ENCODE results near the gene EMC1. TPM values are rescaled to one million over a fixed set of nuclear protein-coding genes. Genes with fewer than 3 reads are reported as not detected.
"Not testable (repeated sequence)": the region's sequence is repeated elsewhere in the genome, so short reads cannot be mapped to it uniquely, and the experiment has no call there.

EMC1 gene
- total and polyA plus RNA-seq, 2 donors, result 23.2 to 37.4 TPM

DNA sequence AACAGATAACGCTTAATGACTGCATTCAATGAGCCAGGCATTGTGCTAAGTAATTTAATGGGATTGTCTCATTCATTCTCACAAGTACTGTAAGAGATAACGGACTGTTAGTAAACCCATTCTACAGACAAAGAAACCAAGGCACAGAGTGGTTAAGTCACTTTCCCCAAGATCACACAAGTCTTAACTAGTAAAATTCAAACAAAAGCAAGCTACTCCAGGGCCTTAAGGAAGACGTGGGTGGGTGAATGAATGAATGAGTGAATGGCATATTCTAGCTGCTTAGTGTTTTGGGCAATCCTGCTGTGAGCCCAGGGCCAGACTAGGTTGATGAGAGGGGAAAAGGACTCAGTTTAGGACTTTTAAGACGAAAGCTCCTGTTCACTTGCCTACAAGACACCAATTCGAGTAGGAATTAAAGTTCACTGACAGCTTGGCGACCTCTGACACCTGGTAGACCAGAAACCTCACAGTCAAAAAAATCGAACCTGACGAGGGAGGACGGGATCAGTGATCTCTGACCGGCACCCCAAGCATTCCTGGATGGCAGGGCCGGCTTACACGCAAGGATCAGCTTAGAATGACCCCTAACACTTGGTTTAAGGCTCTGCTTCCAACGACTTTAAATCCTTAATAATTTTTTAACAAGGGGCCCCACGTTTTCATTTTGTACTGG lies 557 bp downstream of the EMC1 start:
- DNase-seq (ENCODE audit: extremely low spot score), result no peak
- no peak overlapping the region for H3K27ac ChIP-seq (ENCODE audit: low read depth)
- H3K36me3 ChIP-seq (ENCODE audit: insufficient read depth), result no peaks in the 10 kb centered on the region
- no peaks in the 10 kb centered on the region for H3K4me1 ChIP-seq (ENCODE audit: insufficient read depth)
- H3K4me3 ChIP-seq (ENCODE audit: low read depth, low read length), result peak overlapping the region; percentile 78
- 12% methylated on average over 14 of the region's 14 CpGs for WGBS

DNA sequence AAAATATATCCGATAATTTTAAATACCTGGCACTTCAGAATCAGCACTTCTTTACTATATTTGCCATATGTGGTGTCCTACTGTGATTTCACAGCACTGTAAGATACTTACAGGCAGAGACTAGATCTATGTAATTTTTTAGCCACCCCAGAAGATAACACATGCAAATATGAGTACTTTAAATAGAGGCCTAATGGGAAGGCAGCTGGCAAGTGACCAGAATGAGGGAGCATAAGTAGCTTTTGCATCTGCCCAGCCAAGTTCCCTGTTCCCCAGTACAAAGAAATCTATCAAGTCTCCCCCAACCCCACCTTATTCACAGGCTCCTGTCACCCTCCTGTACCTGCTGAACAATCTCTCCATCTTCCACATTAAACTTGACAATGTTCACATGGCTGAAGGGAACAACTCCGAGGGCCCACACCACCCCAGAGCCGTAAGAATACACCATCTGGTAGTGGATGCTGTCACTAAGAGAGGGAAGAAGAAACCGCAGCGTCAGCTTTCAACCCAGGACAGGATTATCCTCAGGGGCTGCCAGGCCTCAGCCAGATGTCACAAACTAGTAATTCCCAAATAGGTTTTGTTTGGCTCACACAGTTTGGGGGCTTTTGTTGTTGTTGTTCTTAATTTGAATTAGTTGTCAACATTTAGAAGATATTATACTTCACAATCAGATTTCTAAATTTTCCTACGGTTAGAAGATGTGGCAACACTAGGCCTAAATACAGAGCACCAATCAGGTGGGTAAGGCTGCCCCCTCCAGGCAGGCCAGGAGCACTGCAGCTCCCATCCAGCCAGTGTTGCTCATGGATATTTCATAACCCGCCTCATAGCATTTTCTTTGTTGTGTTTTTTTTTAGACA lies 10.4 kb downstream of the EMC1 start:
- 49% methylated on average over 7 of the region's 7 CpGs for WGBS
- Histone ChIP-seq H3K4me3 (ENCODE audit: low read depth, low read length) (no peak overlapping the region), H3K27ac (ENCODE audit: low read depth) (peak overlapping the region; percentile 40), H3K36me3 (ENCODE audit: insufficient read depth) (peaks cover 7% of the 10 kb centered on the region), H3K4me1 (ENCODE audit: insufficient read depth) (no peaks in the 10 kb centered on the region)
- DNase-seq (ENCODE audit: extremely low spot score), result no peak

DNA sequence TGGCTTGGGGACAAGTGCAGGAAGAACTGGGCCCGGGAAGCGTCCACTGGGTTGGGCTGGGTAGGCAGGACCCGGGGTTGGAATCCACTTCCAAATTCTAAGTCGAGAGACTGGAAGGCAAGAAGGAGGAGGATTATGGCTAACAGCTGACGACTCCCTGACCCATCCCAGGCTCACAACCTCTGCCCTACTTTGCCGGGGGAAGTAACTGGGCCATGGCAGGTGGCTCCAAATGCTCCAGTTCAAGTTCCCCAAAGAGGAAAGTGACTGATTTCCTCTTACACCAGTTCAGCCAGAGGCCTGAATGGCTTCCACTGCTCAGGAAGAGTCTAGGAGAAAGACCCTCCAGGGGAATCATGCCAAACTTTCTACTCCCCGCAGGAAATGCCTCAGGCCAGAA lies 11.4 kb downstream of the EMC1 start:
- 83% methylated on average over 7 of the region's 7 CpGs for WGBS
- H3K36me3 ChIP-seq (ENCODE audit: insufficient read depth), result peaks cover 7% of the 10 kb centered on the region
- no peak overlapping the region for H3K27ac ChIP-seq (ENCODE audit: low read depth)
- DNase-seq (ENCODE audit: extremely low spot score), result no peak
- H3K4me3 ChIP-seq (ENCODE audit: low read depth, low read length), result no peak overlapping the region
- no peaks in the 10 kb centered on the region for H3K4me1 ChIP-seq (ENCODE audit: insufficient read depth)

DNA sequence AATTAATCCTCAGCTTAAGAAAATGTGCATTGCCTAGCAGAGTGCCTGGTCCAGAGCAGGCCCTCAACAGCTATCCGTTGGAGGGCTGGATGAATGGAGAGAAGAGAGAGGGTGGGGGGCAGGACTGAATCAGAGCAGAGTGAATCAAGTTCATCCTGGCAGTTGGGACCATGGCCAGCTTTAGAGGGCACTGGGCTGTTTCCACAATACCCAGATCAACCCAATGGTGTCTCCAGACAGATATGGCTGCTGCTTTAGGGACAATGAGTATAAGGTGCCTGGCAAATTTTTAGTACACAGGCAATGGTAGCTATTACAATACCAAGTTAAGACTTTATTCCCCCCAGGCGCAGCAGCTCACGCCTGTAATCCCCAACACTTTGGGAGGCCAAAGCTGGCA lies 17.1 kb downstream of the EMC1 start:
- Histone ChIP-seq H3K36me3 (ENCODE audit: insufficient read depth) (peaks cover 5% of the 10 kb centered on the region), H3K4me1 (ENCODE audit: insufficient read depth) (no peaks in the 10 kb centered on the region), H3K27ac (ENCODE audit: low read depth) (no peak overlapping the region), H3K4me3 (ENCODE audit: low read depth, low read length) (no peak overlapping the region)
- DNase-seq (ENCODE audit: extremely low spot score), result no peak
- WGBS, result 90% methylated on average over 3 of the region's 3 CpGs

DNA sequence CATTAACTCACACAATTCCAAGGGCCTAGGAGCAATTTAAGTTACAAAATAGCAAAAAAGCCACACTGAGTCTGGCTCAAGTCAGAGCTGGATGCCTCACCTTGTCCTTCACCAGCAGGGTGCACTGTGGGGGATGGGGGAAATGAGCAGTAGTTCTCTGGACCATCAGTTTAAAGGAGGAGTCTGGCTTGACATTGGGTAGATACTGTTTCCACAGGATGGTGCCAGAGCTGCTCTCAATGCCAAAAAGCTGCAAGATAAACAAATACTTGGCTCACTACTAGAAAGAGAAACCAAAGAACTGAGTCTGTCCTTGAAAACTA lies 18.8 kb downstream of the EMC1 start:
- Histone ChIP-seq H3K27ac (ENCODE audit: low read depth) (no peak overlapping the region), H3K36me3 (ENCODE audit: insufficient read depth) (peaks cover 2% of the 10 kb centered on the region), H3K4me1 (ENCODE audit: insufficient read depth) (no peaks in the 10 kb centered on the region), H3K4me3 (ENCODE audit: low read depth, low read length) (no peak overlapping the region)
- DNase-seq (ENCODE audit: extremely low spot score), result no peak

DNA sequence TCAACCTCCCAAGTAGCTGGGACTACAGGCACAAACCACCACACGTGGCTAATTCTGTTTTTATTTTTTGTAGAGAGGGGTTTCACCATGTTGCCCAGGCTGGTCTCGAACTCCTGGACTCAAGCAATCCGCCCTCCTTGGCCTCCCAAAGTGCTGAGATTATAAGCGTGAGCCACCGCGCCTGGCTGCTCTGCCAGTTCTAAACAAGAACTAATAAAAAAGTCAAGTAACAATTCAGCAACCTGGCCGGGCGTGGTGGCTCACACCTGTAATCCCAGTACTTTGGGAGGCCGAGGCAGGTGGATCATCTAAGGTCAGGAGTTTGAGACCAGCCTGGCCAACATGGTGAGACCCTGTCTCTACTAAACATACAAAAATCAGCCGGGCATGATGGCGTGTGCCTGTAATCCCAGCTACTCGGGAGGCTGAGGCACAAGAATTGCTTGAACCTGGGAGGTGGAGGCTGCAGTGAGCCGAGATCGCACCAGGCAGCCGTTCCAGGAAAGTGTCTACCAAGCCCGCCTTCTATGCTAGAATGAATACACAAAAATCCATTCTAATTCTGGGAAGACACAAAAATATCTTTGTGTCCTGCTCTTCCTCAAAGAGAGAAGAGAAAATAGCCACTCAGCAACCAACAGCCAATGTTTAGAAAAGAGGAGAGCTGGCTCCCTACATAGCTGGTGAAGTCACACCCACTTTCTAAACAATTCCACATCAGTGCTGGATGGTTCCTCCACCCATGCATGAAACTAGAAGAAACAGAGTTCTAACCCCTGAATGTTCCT lies 19.4 kb downstream of the EMC1 start:
- not testable (repeated sequence) for H3K36me3 ChIP-seq (ENCODE audit: insufficient read depth); H3K4me3 ChIP-seq (ENCODE audit: low read depth, low read length); H3K4me1 ChIP-seq (ENCODE audit: insufficient read depth); H3K27ac ChIP-seq (ENCODE audit: low read depth); DNase-seq (ENCODE audit: extremely low spot score)
- WGBS, result 66% methylated on average over 16 of the region's 16 CpGs

DNA sequence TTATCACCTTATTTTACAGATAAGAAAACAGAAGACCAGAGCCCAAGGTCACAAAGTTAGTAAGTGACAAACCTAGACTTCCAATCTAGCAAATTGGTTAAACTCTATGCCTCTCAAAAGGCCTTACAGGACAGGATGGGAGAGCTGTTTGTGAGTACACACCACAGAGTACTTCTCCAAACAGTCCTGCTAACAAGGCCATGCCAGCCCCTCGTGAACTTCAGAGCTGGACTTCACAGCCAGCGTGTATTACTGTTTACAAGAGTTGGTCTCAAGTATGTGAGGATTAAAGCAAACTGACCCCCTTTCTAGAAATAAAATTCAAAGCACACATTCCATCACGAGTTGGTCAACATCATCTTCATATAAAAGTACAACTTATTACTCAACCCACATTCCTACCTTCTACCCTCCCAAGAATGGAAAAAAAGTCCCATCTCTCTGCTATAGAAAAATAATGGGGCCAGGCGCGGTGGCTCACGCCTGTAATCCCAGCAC lies 21.4 kb downstream of the EMC1 start:
- H3K27ac ChIP-seq (ENCODE audit: low read depth), result no peak overlapping the region
- H3K4me3 ChIP-seq (ENCODE audit: low read depth, low read length), result no peak overlapping the region
- H3K4me1 ChIP-seq (ENCODE audit: insufficient read depth), result no peaks in the 10 kb centered on the region
- no peak for DNase-seq (ENCODE audit: extremely low spot score)
- 81% methylated on average over 6 of the region's 6 CpGs for WGBS
- H3K36me3 ChIP-seq (ENCODE audit: insufficient read depth), result peaks cover 2% of the 10 kb centered on the region

DNA sequence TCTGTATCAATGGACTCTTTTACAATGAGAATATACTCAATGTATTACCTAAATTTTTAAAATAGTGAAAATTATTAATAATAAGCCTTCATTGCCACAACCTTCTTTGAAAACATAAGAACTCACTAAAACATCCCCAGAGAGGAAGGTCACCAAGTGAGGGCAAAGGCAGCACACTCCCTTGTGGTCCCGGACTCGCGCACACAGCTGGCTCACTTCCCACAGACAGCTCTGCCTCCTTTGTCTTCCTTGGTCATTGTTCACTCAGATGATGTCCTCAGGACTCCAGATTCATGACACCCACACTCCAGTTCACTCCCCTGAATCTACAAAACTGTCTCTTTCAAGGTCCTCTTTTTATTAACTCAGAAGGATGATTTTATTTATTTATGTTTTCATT lies 22.1 kb downstream of the EMC1 start:
- no peak for DNase-seq (ENCODE audit: extremely low spot score)
- Histone ChIP-seq H3K4me3 (ENCODE audit: low read depth, low read length) (no peak overlapping the region), H3K36me3 (ENCODE audit: insufficient read depth) (peaks cover 2% of the 10 kb centered on the region), H3K27ac (ENCODE audit: low read depth) (no peak overlapping the region), H3K4me1 (ENCODE audit: insufficient read depth) (no peaks in the 10 kb centered on the region)
- WGBS, result 74% methylated on average over 3 of the region's 3 CpGs

DNA sequence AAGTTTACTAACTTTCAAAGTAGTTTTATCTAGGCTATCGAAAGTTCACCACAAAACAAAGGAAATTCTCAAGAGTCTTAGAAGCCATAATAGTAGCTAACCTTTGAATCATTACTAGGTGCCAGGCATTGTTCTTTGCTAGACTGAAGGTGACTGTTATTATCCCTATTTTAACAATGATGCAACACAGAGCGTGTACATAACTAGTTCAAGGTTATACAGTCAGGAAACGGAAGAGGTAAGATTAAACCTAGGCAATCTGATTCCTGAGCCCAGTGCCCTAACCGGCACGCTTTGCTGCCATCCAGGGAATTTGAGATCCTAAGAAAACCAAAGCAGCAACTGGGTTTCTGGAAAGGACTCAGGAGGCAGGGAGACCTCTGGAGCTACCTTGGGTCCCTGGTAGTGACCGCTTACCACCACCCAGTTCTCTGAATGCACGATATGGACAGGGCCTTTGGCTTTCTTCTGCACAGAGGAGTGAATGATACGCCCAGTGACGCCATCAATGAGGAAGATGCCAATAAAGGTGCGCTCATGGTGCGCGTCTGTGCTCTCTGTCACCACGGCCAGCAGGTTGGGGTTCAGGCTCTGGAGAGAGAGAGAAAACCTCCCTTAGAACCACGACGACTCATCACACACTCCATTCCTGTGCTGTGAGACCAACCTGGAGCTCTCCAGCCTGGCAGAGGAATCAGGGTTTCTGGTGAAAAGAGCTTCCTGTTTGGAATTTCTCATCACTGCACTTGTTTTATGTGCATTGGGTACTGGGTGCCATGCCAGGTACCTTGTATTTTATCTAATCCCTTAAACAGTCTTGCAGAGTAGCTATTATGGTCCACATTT lies 28.1 kb downstream of the EMC1 start:
- no peak for DNase-seq (ENCODE audit: extremely low spot score)
- Histone ChIP-seq H3K27ac (ENCODE audit: low read depth) (no peak overlapping the region), H3K36me3 (ENCODE audit: insufficient read depth) (no peaks in the 10 kb centered on the region), H3K4me3 (ENCODE audit: low read depth, low read length) (no peak overlapping the region), H3K4me1 (ENCODE audit: insufficient read depth) (no peaks in the 10 kb centered on the region)
- 91% methylated on average over 15 of the region's 15 CpGs for WGBS

DNA sequence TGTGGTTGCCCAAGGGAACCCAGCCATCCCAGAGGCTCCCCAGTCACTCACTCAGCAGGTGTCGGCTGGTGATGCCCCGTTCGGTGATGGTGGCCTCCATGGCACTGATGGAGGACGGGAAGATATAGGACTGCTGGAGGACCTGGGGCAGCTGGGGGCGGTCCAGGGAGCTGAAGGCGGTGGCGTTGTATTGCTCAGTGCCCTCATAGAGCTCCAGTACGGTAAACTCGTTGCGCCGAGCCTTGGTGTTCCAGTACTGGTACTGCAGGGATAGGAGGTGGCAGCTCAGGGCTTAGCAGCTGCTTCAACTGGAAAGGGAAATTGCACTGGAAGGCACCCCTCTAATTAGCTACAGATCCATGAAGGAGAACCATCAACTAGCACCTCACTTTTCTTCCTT lies 28.8 kb downstream of the EMC1 start:
- H3K27ac ChIP-seq (ENCODE audit: low read depth), result no peak overlapping the region
- no peaks in the 10 kb centered on the region for H3K36me3 ChIP-seq (ENCODE audit: insufficient read depth)
- no peak overlapping the region for H3K4me3 ChIP-seq (ENCODE audit: low read depth, low read length)
- no peaks in the 10 kb centered on the region for H3K4me1 ChIP-seq (ENCODE audit: insufficient read depth)
- DNase-seq (ENCODE audit: extremely low spot score), result no peak
- 95% methylated on average over 11 of the region's 11 CpGs for WGBS

DNA sequence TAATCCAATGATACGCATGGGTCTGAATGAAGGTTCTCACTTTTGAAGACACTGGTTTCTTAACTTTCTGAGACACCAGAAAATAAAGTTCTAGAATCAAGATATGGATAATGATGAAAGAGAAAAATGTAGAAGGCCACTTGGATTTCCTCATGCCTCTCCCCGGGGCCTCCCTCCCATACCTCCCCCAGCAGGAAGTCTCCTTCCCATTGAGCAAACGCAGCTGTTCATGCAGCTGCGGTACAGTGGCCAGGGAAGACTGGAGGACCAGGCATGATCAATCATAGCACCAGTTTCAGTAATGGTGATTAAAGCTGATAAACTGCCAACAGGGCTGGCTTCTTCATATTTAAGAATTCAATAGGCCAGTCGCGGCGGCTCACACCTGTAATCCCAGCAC lies 30.3 kb downstream of the EMC1 start:
- peaks cover 2% of the 10 kb centered on the region for H3K36me3 ChIP-seq (ENCODE audit: insufficient read depth)
- WGBS, result 62% methylated on average over 7 of the region's 7 CpGs
- H3K27ac ChIP-seq (ENCODE audit: low read depth), result no peak overlapping the region
- DNase-seq (ENCODE audit: extremely low spot score), result no peak
- no peaks in the 10 kb centered on the region for H3K4me1 ChIP-seq (ENCODE audit: insufficient read depth)
- H3K4me3 ChIP-seq (ENCODE audit: low read depth, low read length), result no peak overlapping the region

DNA sequence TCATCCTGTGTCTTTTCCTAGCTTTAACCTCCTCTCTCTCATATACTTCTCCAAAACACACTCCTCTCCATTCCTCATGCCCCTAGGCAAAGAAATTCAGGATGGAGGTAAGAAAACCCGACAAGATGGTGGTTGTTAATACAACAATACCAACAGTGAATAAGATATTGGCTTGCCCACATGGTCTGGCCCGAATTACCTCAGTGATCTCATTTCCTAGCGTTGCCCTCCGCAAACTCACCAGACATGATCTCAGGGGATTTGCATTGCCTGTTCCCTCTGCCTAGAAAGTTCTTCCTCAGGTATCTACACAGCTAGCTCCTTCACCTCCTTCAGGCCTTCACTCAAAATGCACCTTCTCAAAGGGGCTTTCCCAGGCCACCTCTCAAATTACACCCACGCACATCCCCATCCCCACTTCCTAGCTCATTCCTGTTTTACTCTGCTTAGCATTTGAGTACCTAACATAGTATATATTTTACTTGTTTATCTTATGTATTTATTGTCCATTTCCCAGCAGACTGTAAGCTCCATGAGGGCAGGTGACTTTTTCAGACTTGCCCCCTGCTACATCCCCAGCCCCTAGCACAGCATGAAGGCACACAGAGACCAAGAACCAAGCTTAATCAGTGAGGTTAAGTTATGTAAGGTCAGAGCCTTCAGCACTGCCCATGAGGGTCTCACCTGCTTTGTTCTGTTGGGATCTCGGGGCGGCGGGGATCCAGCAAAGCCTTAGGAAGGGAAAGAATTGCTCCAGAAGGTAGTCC lies 31.1 kb downstream of the EMC1 start:
- peaks cover 2% of the 10 kb centered on the region for H3K36me3 ChIP-seq (ENCODE audit: insufficient read depth)
- WGBS, result 90% methylated on average over 8 of the region's 8 CpGs
- no peak overlapping the region for H3K4me3 ChIP-seq (ENCODE audit: low read depth, low read length)
- no peaks in the 10 kb centered on the region for H3K4me1 ChIP-seq (ENCODE audit: insufficient read depth)
- no peak overlapping the region for H3K27ac ChIP-seq (ENCODE audit: low read depth)
- DNase-seq (ENCODE audit: extremely low spot score), result no peak
